GM12878 (cell line): ENCODE data around the gene GCNT2. TPM values are rescaled to one million over a fixed set of nuclear protein-coding genes. Genes with fewer than 3 reads are reported as not detected.

Source experiments
- ATAC-seq: fragments of 200-7000 bp; cut with Tn5 transposase; 3 replicates; pipeline ENCODE4 v1.9.1; 2020; ENCODE audit warnings: mild to moderate bottlenecking, moderate library complexity
- BruUV-seq: library from RNA; stranded (reverse); fragments of 400-500 nt; replicated peaks from 2 replicates; lab custom pipeline; 2021; lab: Mats Ljungman, UMichigan
- CTCF ChIA-PET: fragments of 300-600 bp; sonication (Branson Sonifier 250); formaldehyde crosslinking; extraction: SDS; loops from one replicate; lab custom pipeline; 2021; ENCODE audit warnings: inconsistent platforms; lab: Yijun Ruan, JAX
- POLR2A ChIA-PET: fragments of 350-600 bp; formaldehyde crosslinking; extraction: SDS; loops from one replicate; lab custom pipeline; 2021; ENCODE audit warnings: inconsistent platforms; lab: Charles Lee
- RAD21 ChIA-PET: fragments of 300-600 bp; sonication (Branson Sonifier 250); formaldehyde crosslinking; loops from one replicate; lab custom pipeline; 2023; ENCODE audit warnings: antibody characterized with exemption; ENCODE audit not compliant: unreplicated experiment; lab: Charles Lee
- SMC1A ChIA-PET: fragments of 300-600 bp; sonication (Branson Sonifier 250); formaldehyde crosslinking; loops from one replicate; lab custom pipeline; 2023; ENCODE audit not compliant: unreplicated experiment, uncharacterized antibody; lab: Charles Lee
- DNase-seq: peaks from one replicate; pipeline ENCODE4 v3.0.0-alpha.2; 2011; ENCODE audit warnings: low read depth, low spot score
- FAIRE-seq: peaks from 3 replicates; lab custom pipeline; 2011; peaks lifted over from hg19 to GRCh38; lab: Jason Lieb, UNC
- H2AFZ ChIP-seq: 2 replicates; pipeline ENCODE4 v1.6.0; 2011; ENCODE audit warnings: low read depth, low read length, control low read depth; ENCODE audit not compliant: control insufficient read depth
- H3K27ac ChIP-seq: 2 replicates; pipeline ENCODE4 v1.5.1; 2011; ENCODE audit warnings: control low read depth; ENCODE audit not compliant: control insufficient read depth, insufficient read depth
- H3K27me3 ChIP-seq, 2 experiments: replicated peaks in 1 of 2; 2 replicates each; pipeline versions ENCODE4 v1.6.0 to v1.6.1; 2011; ENCODE audit warnings: low read length in 1 of 2; ENCODE audit not compliant: control insufficient read depth in 2 of 2, insufficient read depth in 2 of 2
- H3K36me3 ChIP-seq, 2 experiments: 2 replicates each; pipeline ENCODE4 v1.5.1; 2011; ENCODE audit warnings: low read length in 1 of 2; ENCODE audit not compliant: control insufficient read depth in 2 of 2, insufficient read depth in 2 of 2
- H3K4me1 ChIP-seq: 2 replicates; pipeline ENCODE4 v1.6.1; 2011; ENCODE audit warnings: mild to moderate bottlenecking, low read length, moderate library complexity, mixed read lengths; ENCODE audit not compliant: control insufficient read depth, insufficient read depth
- H3K4me2 ChIP-seq: 2 replicates; pipeline ENCODE4 v1.6.0; 2011; ENCODE audit warnings: control low read depth; ENCODE audit not compliant: control insufficient read depth, insufficient read depth
- H3K4me3 ChIP-seq: fragments of 200-600 bp; sonication (generic); 2 replicates; pipeline ENCODE4 v1.5.1; 2016
- H3K79me2 ChIP-seq: 2 replicates; pipeline ENCODE4 v1.6.0; 2011; ENCODE audit warnings: low read length; ENCODE audit not compliant: control insufficient read depth, insufficient read depth
- H3K9ac ChIP-seq: 2 replicates; pipeline ENCODE4 v1.8.0; 2011; ENCODE audit warnings: low read length, control low read depth, mixed read lengths; ENCODE audit not compliant: control insufficient read depth, insufficient read depth
- H3K9me3 ChIP-seq: replicated peaks from 3 replicates; pipeline ENCODE4 v1.5.1; 2011; ENCODE audit warnings: mild to moderate bottlenecking, low read length; ENCODE audit not compliant: control insufficient read depth, insufficient read depth
- H4K20me1 ChIP-seq: 2 replicates; pipeline ENCODE4 v1.6.0; 2011; ENCODE audit not compliant: control insufficient read depth, insufficient read depth
- ESRRA ChIP-seq: IDR thresholded peaks from 2 replicates; pipeline ENCODE4 v1.6.1; 2012; ENCODE audit warnings: mild to moderate bottlenecking, low read length, improper control_type of control experiment
- ETV6 ChIP-seq, 2 experiments: fragments of 450-650 bp in 1 of 2; IDR thresholded peaks in 1 of 2; conservative IDR thresholded peaks in 1 of 2; 2 replicates each; pipeline ENCODE4 v1.6.1; 2014; ENCODE audit warnings: antibody characterized with exemption in 1 of 2, borderline replicate concordance in 1 of 2, low read depth in 1 of 2, mild to moderate bottlenecking in 1 of 2, moderate library complexity in 1 of 2
- GATAD2B ChIP-seq: fragments of 450-650 bp; conservative IDR thresholded peaks from 2 replicates; pipeline ENCODE4 v1.6.1; 2017; ENCODE audit warnings: low read depth, mild to moderate bottlenecking, moderate library complexity
- HDAC2 ChIP-seq: fragments of 200-600 bp; sonication (generic); IDR thresholded peaks from 2 replicates; pipeline ENCODE4 v1.6.1; 2017
- IKZF1 ChIP-seq: fragments of 450-650 bp; conservative IDR thresholded peaks from 2 replicates; pipeline ENCODE4 v1.6.1; 2017; ENCODE audit warnings: antibody characterized with exemption, mild to moderate bottlenecking
- LARP7 ChIP-seq: fragments of 450-650 bp; IDR thresholded peaks from 2 replicates; pipeline ENCODE4 v1.6.1; 2017; ENCODE audit warnings: mild to moderate bottlenecking
- PAX8 ChIP-seq: fragments of 450-650 bp; IDR thresholded peaks from 2 replicates; pipeline ENCODE4 v1.6.1; 2017; ENCODE audit warnings: mild to moderate bottlenecking, moderate library complexity
- POLR2AphosphoS2 ChIP-seq: IDR thresholded peaks from 2 replicates; pipeline ENCODE4 v1.6.1; 2011; ENCODE audit warnings: low read depth, mild to moderate bottlenecking, low read length, improper control_type of control experiment, moderate library complexity
- SMC3 ChIP-seq: IDR thresholded peaks from 2 replicates; pipeline ENCODE4 v1.6.1; 2011; ENCODE audit warnings: low read length, improper control_type of control experiment, borderline replicate concordance
- WGBS: methylation state at CpG from one replicate; pipeline ENCODE4 v1.1.6; 2016; ENCODE audit warnings: low lambda C conversion rate; ENCODE audit not compliant: insufficient replicate concordance, insufficient coverage; ENCODE audit errors: missing lambda C conversion rate; 5-methylcytosine and 5-hydroxymethylcytosine counted together
- in situ Hi-C: fragments of 300-500 bp; cut with MboI; formaldehyde crosslinking; loops from 9 replicates; pipeline ENCODE4 v1.14.3; 2018; ENCODE audit warnings: mixed read lengths
- intact Hi-C: fragments of 100-400 bp; cut with micrococcal nuclease; formaldehyde crosslinking; loops from one replicate; pipeline ENCODE4 v1.14.2; 2022; ENCODE audit not compliant: unreplicated experiment
- polyA plus RNA-seq, 11 experiments: library from polyadenylated mRNA; depleted of rRNA in 4 of 11; unstranded in 6 of 11; stranded (reverse) in 5 of 11; fragments of >200 nt; fragmentation: Nextera tagmentation in 4 of 11; fragmentation: Illumina TruSeq in 1 of 11; extraction: Ambion mirVana in 4 of 11; extraction: Trizol in 1 of 11; gene quantifications; 1 replicate in 1 of 11; 2 replicates in 10 of 11; pipeline versions ENCODE4 v1.2.1 to v1.2.3, GENCODE V29; 2011 to 2016; ENCODE audit warnings: inconsistent platforms in 2 of 11, missing spikeins in 2 of 11, low read depth in 1 of 11
- total RNA-seq, 4 experiments: library from RNA; depleted of rRNA in 3 of 4; stranded (reverse); fragments of >200 nt in 3 of 4; fragmentation: Illumina TruSeq in 1 of 4; extraction: Trizol in 1 of 4; gene quantifications; 2 replicates each; pipeline versions ENCODE4 v1.2.1 to v1.2.3, GENCODE V29; 2013 to 2021
- TF ChIP-seq, protein P1 (sequence below): IDR thresholded peaks from 2 replicates; pipeline ENCODE4 v1.6.1; 2011; ENCODE audit warnings: borderline replicate concordance, low read depth, mild to moderate bottlenecking, moderate library complexity, mixed read lengths, low read length; ENCODE audit not compliant: insufficient read depth; ENCODE audit errors: extremely low read length
- TF ChIP-seq, protein P2 (sequence below): fragments of 450-650 bp; IDR thresholded peaks from 2 replicates; pipeline ENCODE4 v1.6.1; 2018; ENCODE audit warnings: mild to moderate bottlenecking, low read depth, moderate library complexity; ENCODE audit not compliant: partially characterized antibody

Gene GCNT2
- total and polyA plus RNA-seq, 10 of the 15 experiments (the other 5 are each of a cell fraction or from before 2014, with no cell fraction given): 5.0 to 21.6 (median 11.9) TPM

DNA sequence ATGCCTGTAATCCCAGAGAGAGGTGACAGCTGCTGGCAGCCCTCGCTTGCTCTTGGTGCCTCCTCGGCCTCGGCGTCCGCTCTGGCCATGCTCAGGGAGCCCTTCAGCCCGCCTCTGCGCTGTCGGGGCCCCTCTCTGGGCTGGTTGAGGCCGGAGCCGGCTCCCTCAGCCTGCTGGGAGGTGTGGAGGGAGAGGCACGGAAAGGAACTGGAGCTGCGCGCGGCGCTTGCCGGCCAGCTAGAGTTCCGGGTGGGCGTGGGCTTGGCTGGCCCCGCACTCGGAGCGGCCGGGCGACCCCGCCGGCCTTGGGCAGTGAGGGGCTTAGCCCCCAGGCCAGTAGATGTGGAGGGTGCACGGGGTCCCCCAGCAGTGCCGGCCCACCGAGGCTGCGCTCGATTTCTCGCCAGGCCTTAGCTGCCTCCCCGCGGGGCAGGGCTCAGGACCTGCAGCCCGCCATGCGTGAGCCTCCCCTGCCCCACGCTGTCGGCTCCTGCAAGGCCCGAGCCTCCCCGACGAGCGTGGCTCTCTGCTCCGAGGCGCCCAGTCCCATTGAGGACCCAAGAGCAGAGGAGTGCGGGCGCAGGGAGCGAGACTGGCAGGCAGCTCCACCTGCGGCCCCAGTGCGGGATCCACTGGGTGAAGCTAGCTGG, 138.7 kb downstream of the GCNT2 start:
- ChIA-PET RAD21 (interaction anchor here (1.0 to 1.4 kb wide), 3 partner anchors 23 to 29 kb away, joined by 4 to 6 read pairs (median 4); no protein-coding TSS in a partner anchor), POLR2A (interaction anchor here (1.1 kb wide), 1 partner anchor 35 kb away, joined by 3 read pairs; the partner anchor contains the start of genes C6orf52 and PAK1IP1), CTCF (interaction anchor here (0.8 to 1.3 kb wide), 3 partner anchors 8 to 182 kb away, joined by 3 read pairs; no protein-coding TSS in a partner anchor), SMC1A (interaction anchor here (0.6 to 1.9 kb wide), 4 partner anchors 15 to 687 kb away, joined by 3 to 4 read pairs (median 3); no protein-coding TSS in a partner anchor)
- 0 out of 2 replicates have a peak, but pooled peaks cover 4% of the 10 kb centered on the region for H3K4me1 ChIP-seq
- TF ChIP-seq, protein P1, sequence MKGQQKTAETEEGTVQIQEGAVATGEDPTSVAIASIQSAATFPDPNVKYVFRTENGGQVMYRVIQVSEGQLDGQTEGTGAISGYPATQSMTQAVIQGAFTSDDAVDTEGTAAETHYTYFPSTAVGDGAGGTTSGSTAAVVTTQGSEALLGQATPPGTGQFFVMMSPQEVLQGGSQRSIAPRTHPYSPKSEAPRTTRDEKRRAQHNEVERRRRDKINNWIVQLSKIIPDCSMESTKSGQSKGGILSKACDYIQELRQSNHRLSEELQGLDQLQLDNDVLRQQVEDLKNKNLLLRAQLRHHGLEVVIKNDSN: no peak
- TF ChIP-seq SMC3 (no peak), ETV6 (conservative IDR thresholded peaks at IDR 0.05 in 1 of 2, IDR thresholded peaks at IDR 0.05 in 1 of 2; ENCODE audit: borderline replicate concordance in 1 of 2, low read depth in 1 of 2) (no peak), HDAC2 (no peak), ESRRA (no peak), GATAD2B (peak; percentile 49; the same call in 1 of the 2 replicates), POLR2AphosphoS2 (no peak), IKZF1 (0 out of 2 replicates have a peak, but pooled peaks have one; percentile 14), PAX8 (no peak), LARP7 (0 out of 2 replicates have a peak, but pooled peaks have one; percentile 37)
- TF ChIP-seq, protein P2, sequence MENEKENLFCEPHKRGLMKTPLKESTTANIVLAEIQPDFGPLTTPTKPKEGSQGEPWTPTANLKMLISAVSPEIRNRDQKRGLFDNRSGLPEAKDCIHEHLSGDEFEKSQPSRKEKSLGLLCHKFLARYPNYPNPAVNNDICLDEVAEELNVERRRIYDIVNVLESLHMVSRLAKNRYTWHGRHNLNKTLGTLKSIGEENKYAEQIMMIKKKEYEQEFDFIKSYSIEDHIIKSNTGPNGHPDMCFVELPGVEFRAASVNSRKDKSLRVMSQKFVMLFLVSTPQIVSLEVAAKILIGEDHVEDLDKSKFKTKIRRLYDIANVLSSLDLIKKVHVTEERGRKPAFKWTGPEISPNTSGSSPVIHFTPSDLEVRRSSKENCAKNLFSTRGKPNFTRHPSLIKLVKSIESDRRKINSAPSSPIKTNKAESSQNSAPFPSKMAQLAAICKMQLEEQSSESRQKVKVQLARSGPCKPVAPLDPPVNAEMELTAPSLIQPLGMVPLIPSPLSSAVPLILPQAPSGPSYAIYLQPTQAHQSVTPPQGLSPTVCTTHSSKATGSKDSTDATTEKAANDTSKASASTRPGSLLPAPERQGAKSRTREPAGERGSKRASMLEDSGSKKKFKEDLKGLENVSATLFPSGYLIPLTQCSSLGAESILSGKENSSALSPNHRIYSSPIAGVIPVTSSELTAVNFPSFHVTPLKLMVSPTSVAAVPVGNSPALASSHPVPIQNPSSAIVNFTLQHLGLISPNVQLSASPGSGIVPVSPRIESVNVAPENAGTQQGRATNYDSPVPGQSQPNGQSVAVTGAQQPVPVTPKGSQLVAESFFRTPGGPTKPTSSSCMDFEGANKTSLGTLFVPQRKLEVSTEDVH: no peak
- BruUV-seq: no TSS peak
- no peak overlapping the region for H3K27ac ChIP-seq
- H3K36me3 ChIP-seq: no peaks in the 10 kb centered on the region
- no peaks in the 10 kb centered on the region for H3K79me2 ChIP-seq
- H3K27me3 ChIP-seq: no peaks in the 10 kb centered on the region
- no peak overlapping the region for H3K4me3 ChIP-seq
- peak overlapping the region; percentile 4; the same call in 1 of the 2 replicates for H3K4me2 ChIP-seq
- no peaks in the 10 kb centered on the region for H4K20me1 ChIP-seq
- in situ Hi-C loops: no loop called here
- H3K9ac ChIP-seq: no peak overlapping the region; the same call in 1 of the 2 replicates
- DNase-seq (no peak), ATAC-seq (peak; percentile 83), FAIRE-seq (no peak)
- WGBS: 85% methylated on average over 44 of the region's 48 CpGs
- peak overlapping the region; percentile 39 for H2AFZ ChIP-seq
- no peaks in the 10 kb centered on the region; the same call in 2 of the 3 replicates for H3K9me3 ChIP-seq
- intact Hi-C loops: no loop called here
